GM12878 (cell line): Measurements from ENCODE around the gene CXorf65. TPM values are rescaled to one million over a fixed set of nuclear protein-coding genes. Genes with fewer than 3 reads are reported as not detected.

Experiments used
- BACH1 ChIP-seq: fragments of 450-650 bp; IDR thresholded peaks from 2 replicates; pipeline ENCODE4 v1.6.1; 2017; ENCODE audit warnings: mild to moderate bottlenecking, borderline replicate concordance
- CREM ChIP-seq: IDR thresholded peaks from 2 replicates; pipeline ENCODE4 v1.6.1; 2014; ENCODE audit warnings: antibody characterized with exemption, low read depth
- DPF2 ChIP-seq: fragments of 450-650 bp; IDR thresholded peaks from 2 replicates; pipeline ENCODE4 v1.6.1; 2017; ENCODE audit warnings: mild to moderate bottlenecking
- HCFC1 ChIP-seq: fragments of 150-350 bp; IDR thresholded peaks from 2 replicates; pipeline ENCODE4 v1.6.1; 2014; ENCODE audit warnings: low read length
- IKZF1 ChIP-seq: fragments of 450-650 bp; conservative IDR thresholded peaks from 2 replicates; pipeline ENCODE4 v1.6.1; 2017; ENCODE audit warnings: antibody characterized with exemption, mild to moderate bottlenecking
- NRF1 ChIP-seq: conservative IDR thresholded peaks from 2 replicates; pipeline ENCODE4 v1.6.1; 2011; ENCODE audit warnings: mild to moderate bottlenecking, low read depth, low read length, improper control_type of control experiment
- YY1 ChIP-seq: IDR thresholded peaks from 2 replicates; pipeline ENCODE4 v1.6.1; 2011; ENCODE audit warnings: low read depth, mild to moderate bottlenecking, low read length
- ZNF24 ChIP-seq: fragments of 450-650 bp; IDR thresholded peaks from 2 replicates; pipeline ENCODE4 v1.6.1; 2017; ENCODE audit warnings: antibody characterized with exemption, mild to moderate bottlenecking
- polyA plus RNA-seq, 11 experiments: library from polyadenylated mRNA; depleted of rRNA in 4 of 11; unstranded in 6 of 11; stranded (reverse) in 5 of 11; fragments of >200 nt; fragmentation: Nextera tagmentation in 4 of 11; fragmentation: Illumina TruSeq in 1 of 11; extraction: Ambion mirVana in 4 of 11; extraction: Trizol in 1 of 11; gene quantifications; 1 replicate in 1 of 11; 2 replicates in 10 of 11; pipeline versions ENCODE4 v1.2.1 to v1.2.3, GENCODE V29; 2011 to 2016; ENCODE audit warnings: inconsistent platforms in 2 of 11, missing spikeins in 2 of 11, low read depth in 1 of 11
- total RNA-seq, 4 experiments: library from RNA; depleted of rRNA in 3 of 4; stranded (reverse); fragments of >200 nt in 3 of 4; fragmentation: Illumina TruSeq in 1 of 4; extraction: Trizol in 1 of 4; gene quantifications; 2 replicates each; pipeline versions ENCODE4 v1.2.1 to v1.2.3, GENCODE V29; 2013 to 2021
- TF ChIP-seq, protein P1 (sequence below): fragments of 450-650 bp; IDR thresholded peaks from 2 replicates; pipeline ENCODE4 v1.6.1; 2016; ENCODE audit warnings: mild to moderate bottlenecking
- TF ChIP-seq, protein P2 (sequence below): IDR thresholded peaks from 2 replicates; pipeline ENCODE4 v1.6.1; 2012; ENCODE audit warnings: improper control_type of control experiment, low read depth, low read length; ENCODE audit not compliant: insufficient replicate concordance

CXorf65 gene
- total and polyA plus RNA-seq, 10 of the 15 experiments (the other 5 are each of a cell fraction or from before 2014, with no cell fraction given): 0.82 to 4.8 (median 2.3) TPM

DNA sequence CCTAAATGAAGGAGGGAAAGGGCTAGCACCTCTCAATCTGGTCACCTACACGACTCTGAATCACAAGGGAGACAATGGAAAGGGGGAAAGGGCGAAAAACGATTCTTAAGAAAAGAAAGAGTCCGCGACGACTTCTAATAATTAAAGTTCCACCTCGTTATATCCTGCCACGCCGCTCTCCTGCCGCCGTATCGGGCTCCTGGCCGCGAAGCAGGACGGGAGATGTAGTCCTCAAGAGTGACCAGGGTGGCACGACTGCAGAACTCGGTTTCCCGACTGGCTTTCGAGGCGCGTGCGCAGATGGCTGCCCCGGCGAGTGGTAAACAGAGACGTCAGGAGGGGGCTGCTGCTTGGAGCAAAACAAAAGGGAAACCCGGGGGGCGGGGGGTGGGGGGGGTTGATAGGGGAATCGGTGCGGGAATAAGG lies 11.0 kb downstream of the CXorf65 start, which contains the start of gene FOXO4 (continued):
- TF ChIP-seq, protein P1, sequence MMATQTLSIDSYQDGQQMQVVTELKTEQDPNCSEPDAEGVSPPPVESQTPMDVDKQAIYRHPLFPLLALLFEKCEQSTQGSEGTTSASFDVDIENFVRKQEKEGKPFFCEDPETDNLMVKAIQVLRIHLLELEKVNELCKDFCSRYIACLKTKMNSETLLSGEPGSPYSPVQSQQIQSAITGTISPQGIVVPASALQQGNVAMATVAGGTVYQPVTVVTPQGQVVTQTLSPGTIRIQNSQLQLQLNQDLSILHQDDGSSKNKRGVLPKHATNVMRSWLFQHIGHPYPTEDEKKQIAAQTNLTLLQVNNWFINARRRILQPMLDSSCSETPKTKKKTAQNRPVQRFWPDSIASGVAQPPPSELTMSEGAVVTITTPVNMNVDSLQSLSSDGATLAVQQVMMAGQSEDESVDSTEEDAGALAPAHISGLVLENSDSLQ: no peak
- TF ChIP-seq ZNF24: no peak
- peak; percentile 23; the same call in 1 of the 2 replicates for TF ChIP-seq NRF1
- TF ChIP-seq BACH1: no peak
- peak; percentile 58; the same call in 1 of the 2 replicates for TF ChIP-seq CREM
- TF ChIP-seq YY1: peak; percentile 39; the same call in 1 of the 2 replicates
- TF ChIP-seq, protein P2, sequence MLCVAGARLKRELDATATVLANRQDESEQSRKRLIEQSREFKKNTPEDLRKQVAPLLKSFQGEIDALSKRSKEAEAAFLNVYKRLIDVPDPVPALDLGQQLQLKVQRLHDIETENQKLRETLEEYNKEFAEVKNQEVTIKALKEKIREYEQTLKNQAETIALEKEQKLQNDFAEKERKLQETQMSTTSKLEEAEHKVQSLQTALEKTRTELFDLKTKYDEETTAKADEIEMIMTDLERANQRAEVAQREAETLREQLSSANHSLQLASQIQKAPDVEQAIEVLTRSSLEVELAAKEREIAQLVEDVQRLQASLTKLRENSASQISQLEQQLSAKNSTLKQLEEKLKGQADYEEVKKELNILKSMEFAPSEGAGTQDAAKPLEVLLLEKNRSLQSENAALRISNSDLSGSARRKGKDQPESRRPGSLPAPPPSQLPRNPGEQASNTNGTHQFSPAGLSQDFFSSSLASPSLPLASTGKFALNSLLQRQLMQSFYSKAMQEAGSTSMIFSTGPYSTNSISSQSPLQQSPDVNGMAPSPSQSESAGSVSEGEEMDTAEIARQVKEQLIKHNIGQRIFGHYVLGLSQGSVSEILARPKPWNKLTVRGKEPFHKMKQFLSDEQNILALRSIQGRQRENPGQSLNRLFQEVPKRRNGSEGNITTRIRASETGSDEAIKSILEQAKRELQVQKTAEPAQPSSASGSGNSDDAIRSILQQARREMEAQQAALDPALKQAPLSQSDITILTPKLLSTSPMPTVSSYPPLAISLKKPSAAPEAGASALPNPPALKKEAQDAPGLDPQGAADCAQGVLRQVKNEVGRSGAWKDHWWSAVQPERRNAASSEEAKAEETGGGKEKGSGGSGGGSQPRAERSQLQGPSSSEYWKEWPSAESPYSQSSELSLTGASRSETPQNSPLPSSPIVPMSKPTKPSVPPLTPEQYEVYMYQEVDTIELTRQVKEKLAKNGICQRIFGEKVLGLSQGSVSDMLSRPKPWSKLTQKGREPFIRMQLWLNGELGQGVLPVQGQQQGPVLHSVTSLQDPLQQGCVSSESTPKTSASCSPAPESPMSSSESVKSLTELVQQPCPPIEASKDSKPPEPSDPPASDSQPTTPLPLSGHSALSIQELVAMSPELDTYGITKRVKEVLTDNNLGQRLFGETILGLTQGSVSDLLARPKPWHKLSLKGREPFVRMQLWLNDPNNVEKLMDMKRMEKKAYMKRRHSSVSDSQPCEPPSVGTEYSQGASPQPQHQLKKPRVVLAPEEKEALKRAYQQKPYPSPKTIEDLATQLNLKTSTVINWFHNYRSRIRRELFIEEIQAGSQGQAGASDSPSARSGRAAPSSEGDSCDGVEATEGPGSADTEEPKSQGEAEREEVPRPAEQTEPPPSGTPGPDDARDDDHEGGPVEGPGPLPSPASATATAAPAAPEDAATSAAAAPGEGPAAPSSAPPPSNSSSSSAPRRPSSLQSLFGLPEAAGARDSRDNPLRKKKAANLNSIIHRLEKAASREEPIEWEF: no peak
- TF ChIP-seq DPF2: no peak
- TF ChIP-seq IKZF1: peak; percentile 54; the same call in 1 of the 2 replicates
- peak; percentile 85 for TF ChIP-seq HCFC1
